RWPE1 (cell line): ENCODE data around the gene FOXA1.

Experiments used
- CTCF ChIA-PET: fragments of 350-600 bp; sonication (Branson Sonifier 250); formaldehyde crosslinking; extraction: SDS; loops from one replicate; lab custom pipeline; 2021; lab: Yijun Ruan, JAX
- POLR2A ChIA-PET: fragments of 400-600 bp; formaldehyde crosslinking; extraction: SDS; loops from one replicate; lab custom pipeline; 2020; ENCODE audit warnings: antibody characterized with exemption; ENCODE audit not compliant: low non-redundant PET; lab: Yijun Ruan, JAX
- DNase-seq: peaks from one replicate; pipeline ENCODE4 v3.0.0; 2012; ENCODE audit warnings: low spot score
- H3K27ac ChIP-seq: fragments of 450-650 bp; 2 replicates; pipeline ENCODE4 v1.5.1; 2017
- TF ChIP-seq, protein P1 (sequence below): fragments of 450-650 bp; conservative IDR thresholded peaks from 2 replicates; pipeline ENCODE4 v1.5.1; 2017; ENCODE audit warnings: low read depth, mild to moderate bottlenecking

Gene FOXA1

DNA sequence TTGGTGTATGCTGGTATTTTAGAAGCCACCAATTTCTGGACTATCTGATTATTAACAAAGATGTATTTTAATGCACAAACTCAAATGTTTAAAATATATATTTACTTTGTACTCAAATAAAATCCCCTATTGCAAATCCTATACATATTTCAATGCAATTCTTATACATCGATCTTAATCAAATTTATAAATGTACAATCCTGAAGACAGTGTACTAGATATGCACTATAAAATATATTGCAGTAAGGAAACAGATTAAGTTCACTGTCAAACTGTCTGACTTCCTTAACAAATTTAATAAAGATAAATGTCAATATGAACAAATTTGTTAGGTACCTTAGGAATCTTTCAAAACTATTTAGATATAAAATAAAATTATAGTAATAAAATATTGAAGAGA lies 43.9 kb downstream of the FOXA1 start:
- CTCF ChIA-PET, result no interaction called here
- no peak overlapping the region for H3K27ac ChIP-seq
- TF ChIP-seq, protein P1, sequence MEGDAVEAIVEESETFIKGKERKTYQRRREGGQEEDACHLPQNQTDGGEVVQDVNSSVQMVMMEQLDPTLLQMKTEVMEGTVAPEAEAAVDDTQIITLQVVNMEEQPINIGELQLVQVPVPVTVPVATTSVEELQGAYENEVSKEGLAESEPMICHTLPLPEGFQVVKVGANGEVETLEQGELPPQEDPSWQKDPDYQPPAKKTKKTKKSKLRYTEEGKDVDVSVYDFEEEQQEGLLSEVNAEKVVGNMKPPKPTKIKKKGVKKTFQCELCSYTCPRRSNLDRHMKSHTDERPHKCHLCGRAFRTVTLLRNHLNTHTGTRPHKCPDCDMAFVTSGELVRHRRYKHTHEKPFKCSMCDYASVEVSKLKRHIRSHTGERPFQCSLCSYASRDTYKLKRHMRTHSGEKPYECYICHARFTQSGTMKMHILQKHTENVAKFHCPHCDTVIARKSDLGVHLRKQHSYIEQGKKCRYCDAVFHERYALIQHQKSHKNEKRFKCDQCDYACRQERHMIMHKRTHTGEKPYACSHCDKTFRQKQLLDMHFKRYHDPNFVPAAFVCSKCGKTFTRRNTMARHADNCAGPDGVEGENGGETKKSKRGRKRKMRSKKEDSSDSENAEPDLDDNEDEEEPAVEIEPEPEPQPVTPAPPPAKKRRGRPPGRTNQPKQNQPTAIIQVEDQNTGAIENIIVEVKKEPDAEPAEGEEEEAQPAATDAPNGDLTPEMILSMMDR, result no peak
- no peak for DNase-seq
- POLR2A ChIA-PET, result no interaction called here

DNA sequence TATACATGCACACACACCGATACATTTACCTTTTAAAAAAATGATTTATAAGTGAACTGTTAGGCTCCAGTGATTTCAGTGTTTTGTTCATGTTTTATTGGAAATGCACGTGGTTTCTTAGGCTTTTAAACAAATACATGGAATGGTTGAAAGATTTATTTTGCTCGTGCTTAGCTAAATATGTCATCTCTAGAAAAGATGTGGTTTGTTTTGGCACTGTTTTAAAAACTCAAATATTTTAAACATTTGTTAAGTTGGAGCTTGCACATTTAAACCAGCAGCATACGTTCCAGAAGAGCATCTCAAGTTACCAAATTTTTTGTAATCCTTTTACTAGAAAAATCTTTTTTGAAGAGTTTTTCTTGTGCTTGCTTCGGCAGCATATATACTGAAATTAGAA lies 44.5 kb downstream of the FOXA1 start:
- H3K27ac ChIP-seq, result no peak overlapping the region
- ChIA-PET POLR2A (no interaction called here), CTCF (no interaction called here)
- TF ChIP-seq, protein P1, result no peak
- no peak for DNase-seq

DNA sequence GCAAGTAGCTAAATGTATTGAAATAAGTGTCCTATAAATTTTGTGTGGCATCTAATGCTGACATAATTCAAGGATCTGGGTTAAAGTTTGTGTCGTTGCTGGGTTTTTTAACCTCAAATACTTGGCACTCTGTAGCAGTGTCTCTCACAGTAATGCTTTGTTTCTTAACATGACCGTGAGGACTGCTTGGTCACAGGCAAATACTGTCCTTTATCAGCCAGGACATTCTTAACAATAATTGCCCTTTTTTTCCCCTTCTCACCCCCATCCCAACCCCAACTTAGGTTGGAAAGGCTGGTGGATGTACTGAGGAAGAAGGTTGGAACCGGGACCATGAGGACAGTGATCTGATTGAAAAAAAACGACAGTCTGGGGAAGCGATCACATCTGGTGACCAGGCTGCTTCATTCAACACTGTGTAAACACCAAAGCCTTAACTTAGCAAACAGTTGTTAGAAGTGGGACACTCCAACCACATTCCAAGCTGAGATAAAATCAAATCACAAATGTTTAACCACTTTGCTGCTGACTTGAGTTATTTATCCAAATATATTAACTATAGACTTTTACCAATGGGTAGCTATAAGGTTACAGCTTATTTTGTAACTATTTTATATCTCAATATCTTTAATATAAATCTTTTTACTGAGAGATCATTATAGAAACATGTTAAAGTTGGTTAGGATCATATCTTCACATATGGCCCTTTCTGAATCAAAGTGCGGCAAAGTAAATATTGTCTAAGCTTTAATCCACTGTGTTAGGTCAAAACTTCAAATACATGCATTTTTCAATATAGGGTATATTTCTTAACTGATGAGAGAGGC lies 48.2 kb downstream of the FOXA1 start:
- TF ChIP-seq, protein P1, result no peak
- no peak for DNase-seq
- ChIA-PET CTCF (no interaction called here), POLR2A (no interaction called here)
- no peak overlapping the region for H3K27ac ChIP-seq

DNA sequence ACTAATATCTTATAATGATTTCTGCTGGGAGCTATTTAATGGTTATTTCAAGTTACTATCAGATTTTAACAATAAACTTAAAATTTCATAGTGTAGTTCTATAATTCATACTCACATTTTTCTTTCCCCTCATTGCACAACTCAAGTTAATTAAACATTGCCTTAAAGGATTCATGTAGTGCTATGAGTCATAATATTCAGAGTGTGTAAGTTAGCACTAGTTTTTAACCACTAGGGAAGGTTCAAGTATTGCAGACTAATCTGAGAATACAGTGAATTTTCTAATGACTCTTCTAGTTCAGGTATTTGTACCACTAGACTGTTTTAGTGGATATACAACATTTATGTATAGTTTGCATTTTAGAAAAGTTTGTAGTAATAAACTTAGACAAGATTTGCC lies 49.9 kb downstream of the FOXA1 start:
- ChIA-PET POLR2A (no interaction called here), CTCF (no interaction called here)
- DNase-seq, result no peak
- no peak overlapping the region for H3K27ac ChIP-seq
- TF ChIP-seq, protein P1, result no peak

DNA sequence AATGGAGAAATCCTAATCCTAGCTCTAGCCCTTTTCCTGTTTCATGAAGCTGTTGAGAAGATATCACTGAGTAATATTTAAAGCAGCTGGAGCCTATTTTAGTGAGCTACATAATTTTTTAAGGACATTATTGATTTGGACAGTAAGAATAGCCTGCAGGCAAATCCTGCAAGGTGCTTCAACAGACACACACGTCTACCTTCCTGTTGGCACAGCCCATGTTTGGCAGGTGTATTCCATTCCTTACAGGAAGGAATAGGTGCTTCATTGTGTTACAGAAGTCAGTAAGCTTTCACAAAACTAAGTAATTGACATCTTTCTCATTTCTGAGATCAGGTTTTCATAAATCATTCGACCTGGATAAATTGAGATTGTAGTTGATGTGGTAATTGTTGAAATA lies 50.6 kb downstream of the FOXA1 start:
- no peak overlapping the region for H3K27ac ChIP-seq
- POLR2A ChIA-PET, result no interaction called here
- CTCF ChIA-PET, result no interaction called here
- TF ChIP-seq, protein P1, result no peak
- no peak for DNase-seq

DNA sequence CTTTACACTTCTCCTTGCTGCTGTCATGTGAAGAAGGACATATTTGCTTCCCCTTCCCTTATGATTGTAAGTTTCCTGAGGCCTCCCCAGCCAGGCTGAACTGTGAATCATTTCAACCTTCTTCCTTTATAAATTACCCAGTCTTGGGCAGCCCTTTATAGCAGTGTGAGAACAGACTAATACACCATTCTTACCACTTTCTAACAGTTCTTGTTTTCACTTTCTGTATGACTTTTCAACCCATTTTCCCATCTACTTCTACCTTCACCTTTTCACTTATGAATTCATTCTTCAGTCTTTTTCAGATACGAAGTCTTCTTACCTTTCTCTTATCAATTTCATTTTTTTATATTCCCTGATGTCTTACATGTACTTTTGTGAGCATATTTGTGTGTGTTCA lies 55.1 kb downstream of the FOXA1 start:
- no peak overlapping the region for H3K27ac ChIP-seq
- ChIA-PET CTCF (no interaction called here), POLR2A (no interaction called here)
- DNase-seq, result no peak
- TF ChIP-seq, protein P1, result no peak
